Testis (tissue), 3 donors: Measurements from ENCODE around the gene SGO1. TPM values are rescaled to one million over a fixed set of nuclear protein-coding genes. Genes with fewer than 3 reads are reported as not detected.

Experiments
- DNase-seq: peaks from one replicate; pipeline ENCODE4 v3.0.0-alpha.2; 2019
- H3K27ac ChIP-seq, 2 donors: fragments of 200-600 bp; sonication (generic); one replicate each; pipeline ENCODE4 v1.5.1; 2019
- H3K27me3 ChIP-seq: fragments of 200-600 bp; sonication (generic); one replicate; pipeline ENCODE4 v1.5.1; 2019
- H3K36me3 ChIP-seq: fragments of 200-600 bp; sonication (generic); one replicate; pipeline ENCODE4 v1.5.1; 2017; ENCODE audit warnings: low read depth; ENCODE audit errors: missing control alignments
- H3K4me1 ChIP-seq: fragments of 200-600 bp; sonication (generic); one replicate; pipeline ENCODE4 v1.5.1; 2019
- H3K4me3 ChIP-seq, 2 donors: fragments of 200-600 bp; sonication (generic); one replicate each; pipeline ENCODE4 v1.5.1; 2017 to 2019
- H3K9me3 ChIP-seq: fragments of 200-600 bp; sonication (generic); one replicate; pipeline ENCODE4 v1.5.1; 2017
- POLR2A ChIP-seq: fragments of 450-650 bp; IDR thresholded peaks from one replicate; pipeline ENCODE4 v1.6.1; 2017; ENCODE audit warnings: antibody characterized with exemption, mild to moderate bottlenecking, moderate library complexity
- WGBS, 2 donors: methylation state at CpG; one replicate each; pipeline ENCODE4 v1.1.5; 2018; 5-methylcytosine and 5-hydroxymethylcytosine counted together
- intact Hi-C: fragments of 100-400 bp; cut with DNase I; formaldehyde crosslinking; loops from one replicate; pipeline ENCODE4 v1.15.1; 2023; ENCODE audit warnings: low total_unique reads
- polyA plus RNA-seq: library from polyadenylated mRNA; stranded (reverse); fragments of 350-450 nt; fragmentation: Illumina TruSeq; extraction: RNeasy Lipid Tissue Mini Kit (QIAGEN cat#74804); gene quantifications from one replicate; pipeline ENCODE4 v1.2.3, GENCODE V29; 2014; ENCODE audit warnings: low read depth, low replicate concordance; ENCODE audit not compliant: insufficient read depth
- total RNA-seq, 2 donors: library from RNA; depleted of rRNA; stranded (reverse); fragments of >200 nt; gene quantifications; one replicate each; pipeline ENCODE4 v1.2.3, GENCODE V29; 2016
- TF ChIP-seq, protein P1 (sequence below), 3 experiments: fragments of 450-650 bp in 2 of 3; fragments of 200-600 bp in 1 of 3; sonication (generic) in 1 of 3; IDR thresholded peaks; one replicate each; pipeline ENCODE4 v1.5.1; 2016 to 2019; ENCODE audit warnings: antibody characterized with exemption in 3 of 3, mild to moderate bottlenecking in 2 of 3, moderate library complexity in 1 of 3

SGO1 gene
- total and polyA plus RNA-seq, 3 donors from 2014 or later, result 4.4 to 11.9 (median 10.0) TPM

DNA sequence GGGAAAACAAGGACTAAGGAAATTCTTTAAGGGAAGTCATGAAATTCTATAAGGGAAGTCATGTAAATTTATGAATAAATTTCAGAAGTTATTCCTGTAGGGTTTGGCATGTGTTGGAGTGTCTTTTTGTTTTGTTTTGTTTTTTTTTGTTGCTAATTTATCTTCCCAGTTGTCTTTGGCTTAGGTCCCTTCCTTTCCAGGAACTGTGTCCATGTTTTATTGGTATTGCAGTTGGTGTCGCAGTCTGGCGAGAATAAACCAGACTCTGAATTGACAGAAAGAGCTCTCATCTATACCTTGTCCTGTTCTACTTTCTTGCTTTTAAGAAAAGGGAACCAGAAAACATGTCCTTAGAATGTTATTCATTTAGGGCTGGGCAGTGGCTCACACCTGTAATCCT lies 57.6 kb downstream of the SGO1 start:
- TF ChIP-seq, protein P1, sequence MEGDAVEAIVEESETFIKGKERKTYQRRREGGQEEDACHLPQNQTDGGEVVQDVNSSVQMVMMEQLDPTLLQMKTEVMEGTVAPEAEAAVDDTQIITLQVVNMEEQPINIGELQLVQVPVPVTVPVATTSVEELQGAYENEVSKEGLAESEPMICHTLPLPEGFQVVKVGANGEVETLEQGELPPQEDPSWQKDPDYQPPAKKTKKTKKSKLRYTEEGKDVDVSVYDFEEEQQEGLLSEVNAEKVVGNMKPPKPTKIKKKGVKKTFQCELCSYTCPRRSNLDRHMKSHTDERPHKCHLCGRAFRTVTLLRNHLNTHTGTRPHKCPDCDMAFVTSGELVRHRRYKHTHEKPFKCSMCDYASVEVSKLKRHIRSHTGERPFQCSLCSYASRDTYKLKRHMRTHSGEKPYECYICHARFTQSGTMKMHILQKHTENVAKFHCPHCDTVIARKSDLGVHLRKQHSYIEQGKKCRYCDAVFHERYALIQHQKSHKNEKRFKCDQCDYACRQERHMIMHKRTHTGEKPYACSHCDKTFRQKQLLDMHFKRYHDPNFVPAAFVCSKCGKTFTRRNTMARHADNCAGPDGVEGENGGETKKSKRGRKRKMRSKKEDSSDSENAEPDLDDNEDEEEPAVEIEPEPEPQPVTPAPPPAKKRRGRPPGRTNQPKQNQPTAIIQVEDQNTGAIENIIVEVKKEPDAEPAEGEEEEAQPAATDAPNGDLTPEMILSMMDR (IDR thresholded peaks at IDR 0.05), result no peak
- TF ChIP-seq POLR2A, result no peak
- H3K36me3 ChIP-seq, result no peaks in the 10 kb centered on the region

DNA sequence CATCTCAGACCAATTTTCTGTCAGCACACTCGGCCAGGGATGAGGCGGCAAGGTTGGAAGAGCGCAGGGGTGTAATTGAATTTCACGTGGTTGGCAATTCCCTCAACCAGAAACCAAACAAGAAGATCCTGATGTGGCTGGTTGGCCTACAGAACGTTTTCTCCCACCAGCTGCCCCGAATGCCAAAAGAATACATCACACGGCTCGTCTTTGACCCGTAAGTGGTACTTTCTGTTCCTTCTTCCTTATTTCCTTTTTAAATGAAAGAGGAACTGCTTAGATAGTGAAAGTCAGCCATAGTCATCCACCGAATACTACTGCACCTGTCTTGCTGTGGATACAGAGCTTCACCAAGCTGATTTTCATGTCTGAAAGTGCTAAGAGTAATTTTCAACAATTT lies 60.1 kb downstream of the SGO1 start:
- intact Hi-C loops, result no loop called here
- TF ChIP-seq POLR2A, result no peak
- TF ChIP-seq, protein P1 (IDR thresholded peaks at IDR 0.05), result no peak
- no peaks in the 10 kb centered on the region for H3K4me1 ChIP-seq
- DNase-seq, result no peak
- no peak overlapping the region for H3K4me3 ChIP-seq
- 70 to 73% methylated on average over 10 of the region's 10 CpGs for WGBS, 2 donors
- no peaks in the 10 kb centered on the region for H3K36me3 ChIP-seq
- H3K9me3 ChIP-seq, result no peaks in the 10 kb centered on the region
- no peaks in the 10 kb centered on the region for H3K27me3 ChIP-seq
- H3K27ac ChIP-seq, result no peak overlapping the region

More for the DNA sequence above, 57.6 kb downstream of the SGO1 start:
- no peaks in the 10 kb centered on the region for H3K9me3 ChIP-seq
- no peak overlapping the region for H3K27ac ChIP-seq
- DNase-seq, result no peak
- H3K4me3 ChIP-seq, result no peak overlapping the region
- no peaks in the 10 kb centered on the region for H3K4me1 ChIP-seq
- no peaks in the 10 kb centered on the region for H3K27me3 ChIP-seq
- intact Hi-C loops, result no loop called here
- 76 to 77% methylated on average over 2 of the region's 2 CpGs for WGBS, 2 donors

DNA sequence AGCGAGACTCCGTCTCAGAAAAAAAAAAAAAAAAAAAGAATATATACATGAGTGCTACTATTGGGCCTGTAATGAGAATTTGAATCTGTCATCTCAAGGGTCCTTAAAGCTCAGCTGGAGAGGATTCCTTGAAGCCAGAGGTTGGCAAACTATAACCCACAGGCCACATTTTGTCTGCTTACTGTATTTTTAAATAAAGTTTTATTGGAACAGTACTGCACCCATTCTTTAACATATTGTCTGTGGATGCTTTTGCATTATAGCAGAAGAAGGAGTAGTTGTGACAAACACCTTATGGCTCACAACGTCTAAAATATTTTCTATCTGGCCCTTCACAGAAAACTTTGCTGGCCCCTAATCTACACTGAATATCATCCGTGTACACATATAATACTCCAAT lies 60.7 kb downstream of the SGO1 start:
- H3K9me3 ChIP-seq, result no peaks in the 10 kb centered on the region
- H3K36me3 ChIP-seq, result no peaks in the 10 kb centered on the region
- no peaks in the 10 kb centered on the region for H3K4me1 ChIP-seq
- H3K27ac ChIP-seq, result no peak overlapping the region
- no peak for TF ChIP-seq POLR2A
- TF ChIP-seq, protein P1 (IDR thresholded peaks at IDR 0.05), result no peak
- no peak for DNase-seq
- intact Hi-C loops, result no loop called here
- no peak overlapping the region for H3K4me3 ChIP-seq
- H3K27me3 ChIP-seq, result no peaks in the 10 kb centered on the region
- 82 to 97% methylated on average over 4 of the region's 4 CpGs for WGBS, 2 donors

DNA sequence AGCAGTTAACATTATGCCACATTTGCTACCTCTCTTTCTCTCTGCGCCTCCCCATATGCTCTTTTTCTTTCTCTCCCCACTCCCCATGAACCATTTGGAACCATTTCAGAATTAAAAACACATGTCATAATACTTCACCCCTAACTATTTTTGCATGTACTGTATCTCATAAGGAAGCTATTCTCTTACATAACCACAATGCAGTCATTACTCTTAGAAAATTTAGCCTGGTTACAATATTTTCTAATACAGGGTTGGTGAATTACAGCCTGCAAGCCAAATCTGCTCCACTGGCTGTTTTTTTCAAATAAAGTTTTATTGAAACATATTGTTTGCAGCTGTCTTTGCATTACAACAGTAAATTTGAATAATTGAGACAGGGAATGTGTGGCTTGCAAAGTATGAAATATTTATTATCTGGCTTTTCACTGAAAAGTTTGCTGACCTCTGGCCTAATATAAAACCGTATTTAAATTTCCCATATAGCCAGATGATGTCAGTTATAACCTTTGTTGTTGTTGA lies 62.8 kb downstream of the SGO1 start:
- no peak for TF ChIP-seq POLR2A
- TF ChIP-seq, protein P1 (IDR thresholded peaks at IDR 0.05), result no peak
- no peaks in the 10 kb centered on the region for H3K27me3 ChIP-seq
- no peak overlapping the region for H3K4me3 ChIP-seq
- DNase-seq, result no peak
- intact Hi-C loops, result no loop called here
- H3K36me3 ChIP-seq, result no peaks in the 10 kb centered on the region
- no peaks in the 10 kb centered on the region for H3K9me3 ChIP-seq
- 92 to 94% methylated on average over 2 of the region's 2 CpGs for WGBS, 2 donors
- H3K4me1 ChIP-seq, result no peaks in the 10 kb centered on the region
- H3K27ac ChIP-seq, result no peak overlapping the region

DNA sequence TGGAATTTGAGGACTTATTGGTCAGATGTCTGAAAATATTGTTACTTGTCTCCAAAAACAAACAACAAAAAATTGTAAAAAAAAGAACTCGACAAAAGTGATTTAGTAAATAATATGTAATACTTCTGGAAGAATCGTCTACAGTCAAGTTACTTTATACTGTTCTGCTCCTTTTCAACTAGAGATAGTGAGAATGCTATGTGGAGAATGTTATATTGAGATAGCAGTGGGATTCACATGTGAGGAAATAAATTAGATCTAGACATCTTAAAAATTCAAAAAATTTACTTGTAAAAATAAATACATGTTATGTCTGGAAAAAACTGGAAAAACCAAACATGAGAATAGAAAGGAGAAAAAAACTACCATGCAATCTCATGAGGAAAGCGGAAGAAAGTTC lies 64.9 kb downstream of the SGO1 start:
- Histone ChIP-seq H3K27me3 (no peaks in the 10 kb centered on the region), H3K27ac (no peak overlapping the region), H3K4me1 (no peaks in the 10 kb centered on the region), H3K4me3 (no peak overlapping the region), H3K9me3 (no peaks in the 10 kb centered on the region), H3K36me3 (no peaks in the 10 kb centered on the region)
- intact Hi-C loops, result no loop called here
- 63 to 68% methylated on average over 3 of the region's 3 CpGs for WGBS, 2 donors
- no peak for DNase-seq
- TF ChIP-seq POLR2A, result no peak
- TF ChIP-seq, protein P1 (IDR thresholded peaks at IDR 0.05), result no peak
